22Rv1 (cell line): Measurements from ENCODE around the gene DDX25.

Experiments
- H3K27ac ChIP-seq: fragments of 450-650 bp; 2 replicates; pipeline ENCODE4 v1.5.1; 2017
- CTCF ChIP-seq: fragments of 450-650 bp; IDR thresholded peaks from 2 replicates; pipeline ENCODE4 v1.5.1; 2017; ENCODE audit warnings: mild to moderate bottlenecking
- ZFX ChIP-seq: fragments of 450-650 bp; IDR thresholded peaks from 2 replicates; pipeline ENCODE4 v1.6.1; 2017; ENCODE audit warnings: antibody characterized with exemption, borderline replicate concordance

Gene DDX25

DNA sequence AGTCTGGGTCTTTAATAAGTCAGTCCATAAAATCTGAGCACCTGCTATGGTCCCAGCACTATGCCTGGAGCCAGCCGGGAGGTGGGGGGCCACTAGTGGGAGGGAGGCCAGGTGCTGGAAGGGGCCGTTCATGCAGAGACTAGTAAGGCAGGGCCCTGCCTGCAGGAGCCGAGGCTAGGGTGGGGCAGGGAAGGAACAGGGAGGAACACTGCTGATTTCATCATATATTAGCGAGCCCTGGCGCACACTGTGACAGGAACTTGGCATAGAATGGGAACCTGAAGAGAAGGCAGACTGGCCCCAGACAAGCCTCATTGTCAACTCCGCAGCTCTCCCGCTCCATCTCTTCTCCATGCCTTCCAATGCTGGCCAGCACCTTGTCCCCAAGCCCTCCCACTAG is 48.7 kb downstream of the DDX25 start:
- TF ChIP-seq ZFX, result no peak
- no peak for TF ChIP-seq CTCF
- no peak overlapping the region for H3K27ac ChIP-seq

DNA sequence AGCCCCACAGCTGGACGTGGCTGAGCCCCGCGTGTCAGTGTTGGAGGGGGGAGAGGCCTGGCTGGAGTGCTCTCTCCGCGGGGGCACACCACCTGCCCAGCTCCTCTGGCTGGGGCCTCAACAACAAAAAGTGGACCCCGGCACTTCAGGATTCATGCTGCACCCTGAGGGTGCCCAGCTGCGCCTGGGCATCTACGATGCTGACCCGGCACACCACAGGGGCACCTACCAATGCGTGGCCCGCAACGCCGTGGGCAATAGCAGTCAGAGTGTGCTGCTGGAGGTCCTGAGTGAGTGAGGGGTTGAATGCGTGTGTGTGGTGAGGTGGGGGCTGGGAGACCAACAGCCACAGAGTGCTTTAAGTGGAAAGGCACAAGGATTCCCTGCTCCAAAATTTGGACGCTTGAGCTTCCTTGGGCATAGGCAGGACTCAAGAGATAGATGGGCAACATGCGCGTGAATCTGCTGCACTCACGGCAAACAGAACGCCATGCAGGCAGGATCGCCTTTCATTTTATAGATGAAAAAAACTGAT is 49.2 kb downstream of the DDX25 start:
- H3K27ac ChIP-seq, result no peak overlapping the region
- TF ChIP-seq ZFX (no peak), CTCF (no peak)

DNA sequence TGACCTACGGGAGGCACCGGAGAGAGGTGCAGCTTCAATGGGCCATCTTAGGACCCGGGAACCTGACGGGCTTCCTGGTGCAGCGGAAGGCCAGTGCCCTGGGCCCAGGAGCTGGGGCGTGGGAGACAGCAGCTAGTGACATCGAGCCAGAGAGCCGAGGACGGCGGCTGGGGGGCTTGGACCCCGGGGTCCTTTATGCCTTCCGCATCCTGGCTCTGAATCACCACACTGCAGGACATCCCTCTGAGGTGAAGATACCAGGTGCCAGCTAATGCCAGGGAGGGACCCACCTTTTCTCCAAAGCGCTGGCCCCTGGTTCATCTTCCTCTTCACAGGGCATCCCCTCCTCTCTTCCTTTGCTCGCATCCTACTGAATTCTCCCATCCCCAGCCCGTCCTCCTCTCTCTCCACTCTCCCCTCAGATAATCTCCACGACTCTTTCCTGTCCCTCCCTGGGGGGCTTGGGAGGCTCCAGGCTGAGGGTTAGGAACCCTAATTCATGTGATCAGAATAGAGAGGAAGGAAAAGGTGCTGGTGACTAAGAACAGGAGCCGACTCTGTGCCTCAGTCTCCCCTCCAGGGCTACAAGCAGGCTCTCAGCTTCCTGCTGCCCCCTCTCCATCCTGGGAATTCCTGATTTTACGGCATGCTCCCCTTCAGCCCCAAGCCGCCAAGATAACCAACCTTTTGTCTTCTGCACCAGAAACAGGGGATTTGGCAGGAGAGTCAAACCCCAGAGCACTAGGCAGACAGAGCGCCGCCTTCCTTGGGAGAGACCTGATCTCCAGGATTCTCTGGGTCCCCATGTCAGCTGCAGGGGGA is 50.0 kb downstream of the DDX25 start:
- no peak overlapping the region for H3K27ac ChIP-seq
- TF ChIP-seq ZFX, result no peak
- no peak for TF ChIP-seq CTCF

DNA sequence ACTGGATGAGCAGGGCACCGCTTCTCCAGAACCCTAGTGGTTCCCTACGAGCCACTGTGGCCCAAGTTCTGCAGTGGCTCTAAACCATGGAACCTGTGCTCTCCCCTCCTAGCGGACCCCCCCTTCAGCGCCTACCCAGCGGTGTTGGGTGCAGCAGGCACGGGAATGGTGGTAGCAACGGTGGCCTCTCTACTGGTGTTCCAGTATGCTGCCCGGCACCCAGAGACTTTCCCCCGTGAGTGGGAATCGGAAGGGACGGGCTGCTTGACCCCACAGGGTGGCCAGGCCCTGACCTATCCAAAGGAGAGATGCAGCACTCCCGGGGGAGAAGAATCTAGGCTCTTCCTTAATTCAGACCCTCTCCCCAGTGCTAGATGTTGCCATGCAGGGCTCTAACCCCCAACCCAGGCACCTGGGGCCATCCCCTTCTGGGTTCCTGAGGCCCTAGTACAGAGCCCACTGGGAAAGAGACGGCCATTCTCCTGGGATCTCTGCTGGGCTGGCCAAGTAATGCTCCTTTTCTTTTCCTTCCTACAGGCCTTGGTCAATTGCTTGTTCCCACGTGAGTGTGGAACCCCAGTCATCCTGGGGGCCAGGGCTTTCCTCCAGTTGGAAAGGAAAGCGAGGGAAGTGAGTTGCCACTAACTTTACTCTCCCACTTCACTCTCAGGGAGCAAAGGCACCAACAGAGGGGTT is 50.8 kb downstream of the DDX25 start:
- TF ChIP-seq CTCF (no peak), ZFX (no peak)
- no peak overlapping the region for H3K27ac ChIP-seq

GRCh38 chr11:125955856-125956255 is 51.5 kb downstream of the DDX25 start:
- TF ChIP-seq CTCF (no peak), ZFX (no peak)

GRCh38 chr11:125956391-125957134 is 52.3 kb downstream of the DDX25 start:
- H3K27ac ChIP-seq, result no peak overlapping the region
- TF ChIP-seq CTCF, result no peak
- TF ChIP-seq ZFX, result no peak

More at GRCh38 chr11:125955856-125956255, 51.5 kb downstream of the DDX25 start:
- H3K27ac ChIP-seq, result no peak overlapping the region
